A549 (cell line): ENCODE results near the gene ZNF727.

Experiments used
- CTCF ChIP-seq: fragments of >200 bp; sonication (Bioruptor Twin); formaldehyde crosslinking; IDR thresholded peaks from 3 replicates; pipeline ENCODE4 v1.5.1; 2016
- EP300 ChIP-seq, 2 experiments: fragments of >200 bp; sonication (Bioruptor Twin); formaldehyde crosslinking; IDR thresholded peaks; 2 replicates in 1 of 2; 3 replicates in 1 of 2; pipeline ENCODE4 v1.6.1; 2016 to 2017
- FOSL2 ChIP-seq, 2 experiments: fragments of 450-650 bp in 1 of 2; fragments of >200 bp in 1 of 2; sonication (Bioruptor Twin) in 1 of 2; formaldehyde crosslinking; IDR thresholded peaks; 2 replicates each; pipeline versions ENCODE4 v1.5.0 to v1.6.1; 2016 to 2020; ENCODE audit warnings: mild to moderate bottlenecking in 1 of 2, moderate library complexity in 1 of 2
- KDM1A ChIP-seq: fragments of 200-600 bp; sonication (generic); IDR thresholded peaks from 2 replicates; pipeline ENCODE4 v1.6.1; 2016; ENCODE audit warnings: low read depth, mild to moderate bottlenecking
- POLR2A ChIP-seq: IDR thresholded peaks from 2 replicates; pipeline ENCODE4 v1.6.1; 2012; ENCODE audit warnings: mild to moderate bottlenecking, low read length
- POLR2AphosphoS2 ChIP-seq: conservative IDR thresholded peaks from 2 replicates; pipeline ENCODE4 v1.6.1; 2012; ENCODE audit warnings: low read length, improper control_type of control experiment, inconsistent platforms
- RAD21 ChIP-seq, 2 experiments: fragments of >200 bp in 1 of 2; sonication (Bioruptor Twin) in 1 of 2; formaldehyde crosslinking in 1 of 2; IDR thresholded peaks in 1 of 2; conservative IDR thresholded peaks in 1 of 2; 2 replicates in 1 of 2; 3 replicates in 1 of 2; pipeline ENCODE4 v1.6.1; 2012 to 2018; ENCODE audit warnings: inconsistent platforms in 1 of 2
- TF ChIP-seq, protein P1 (sequence below): fragments of 250-450 bp; sonication (Bioruptor Pico); IDR thresholded peaks from 2 replicates; pipeline ENCODE4 v1.5.0; 2021; ENCODE audit warnings: mild to moderate bottlenecking, moderate library complexity, borderline replicate concordance
- TF ChIP-seq, protein P2 (sequence below): fragments of 450-650 bp; IDR thresholded peaks from 2 replicates; pipeline ENCODE4 v1.6.1; 2014; ENCODE audit warnings: antibody characterized with exemption
- TF ChIP-seq, protein P3 (sequence below): IDR thresholded peaks from 2 replicates; pipeline ENCODE4 v1.6.1; 2012

- no peak for TF ChIP-seq POLR2A
- TF ChIP-seq CTCF: no peak
- no peak for TF ChIP-seq POLR2AphosphoS2
- TF ChIP-seq EP300 (IDR thresholded peaks at IDR 0.05): no peak
- TF ChIP-seq, protein P1, sequence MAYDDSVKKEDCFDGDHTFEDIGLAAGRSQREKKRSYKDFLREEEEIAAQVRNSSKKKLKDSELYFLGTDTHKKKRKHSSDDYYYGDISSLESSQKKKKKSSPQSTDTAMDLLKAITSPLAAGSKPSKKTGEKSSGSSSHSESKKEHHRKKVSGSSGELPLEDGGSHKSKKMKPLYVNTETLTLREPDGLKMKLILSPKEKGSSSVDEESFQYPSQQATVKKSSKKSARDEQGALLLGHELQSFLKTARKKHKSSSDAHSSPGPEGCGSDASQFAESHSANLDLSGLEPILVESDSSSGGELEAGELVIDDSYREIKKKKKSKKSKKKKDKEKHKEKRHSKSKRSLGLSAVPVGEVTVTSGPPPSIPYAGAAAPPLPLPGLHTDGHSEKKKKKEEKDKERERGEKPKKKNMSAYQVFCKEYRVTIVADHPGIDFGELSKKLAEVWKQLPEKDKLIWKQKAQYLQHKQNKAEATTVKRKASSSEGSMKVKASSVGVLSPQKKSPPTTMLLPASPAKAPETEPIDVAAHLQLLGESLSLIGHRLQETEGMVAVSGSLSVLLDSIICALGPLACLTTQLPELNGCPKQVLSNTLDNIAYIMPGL (CRISPR knock-in tag): no peak
- no peak for TF ChIP-seq KDM1A
- TF ChIP-seq RAD21 (conservative IDR thresholded peaks at IDR 0.05 in 1 of 2, IDR thresholded peaks at IDR 0.05 in 1 of 2): no peak
- TF ChIP-seq, protein P2, sequence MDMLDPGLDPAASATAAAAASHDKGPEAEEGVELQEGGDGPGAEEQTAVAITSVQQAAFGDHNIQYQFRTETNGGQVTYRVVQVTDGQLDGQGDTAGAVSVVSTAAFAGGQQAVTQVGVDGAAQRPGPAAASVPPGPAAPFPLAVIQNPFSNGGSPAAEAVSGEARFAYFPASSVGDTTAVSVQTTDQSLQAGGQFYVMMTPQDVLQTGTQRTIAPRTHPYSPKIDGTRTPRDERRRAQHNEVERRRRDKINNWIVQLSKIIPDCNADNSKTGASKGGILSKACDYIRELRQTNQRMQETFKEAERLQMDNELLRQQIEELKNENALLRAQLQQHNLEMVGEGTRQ: no peak
- no peak for TF ChIP-seq FOSL2 (IDR thresholded peaks at IDR 0.05)
- no peak for TF ChIP-seq FOSL2 (CRISPR knock-in tag; IDR thresholded peaks at IDR 0.05)
- TF ChIP-seq, protein P3, sequence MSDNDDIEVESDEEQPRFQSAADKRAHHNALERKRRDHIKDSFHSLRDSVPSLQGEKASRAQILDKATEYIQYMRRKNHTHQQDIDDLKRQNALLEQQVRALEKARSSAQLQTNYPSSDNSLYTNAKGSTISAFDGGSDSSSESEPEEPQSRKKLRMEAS: no peak
These were observed 781 bp downstream of the ZNF727 start for GRCh38 chr7:64046041-64046389.
